Measurements from ENCODE around the gene RAPGEF4.

The RAPGEF4 gene

DNA sequence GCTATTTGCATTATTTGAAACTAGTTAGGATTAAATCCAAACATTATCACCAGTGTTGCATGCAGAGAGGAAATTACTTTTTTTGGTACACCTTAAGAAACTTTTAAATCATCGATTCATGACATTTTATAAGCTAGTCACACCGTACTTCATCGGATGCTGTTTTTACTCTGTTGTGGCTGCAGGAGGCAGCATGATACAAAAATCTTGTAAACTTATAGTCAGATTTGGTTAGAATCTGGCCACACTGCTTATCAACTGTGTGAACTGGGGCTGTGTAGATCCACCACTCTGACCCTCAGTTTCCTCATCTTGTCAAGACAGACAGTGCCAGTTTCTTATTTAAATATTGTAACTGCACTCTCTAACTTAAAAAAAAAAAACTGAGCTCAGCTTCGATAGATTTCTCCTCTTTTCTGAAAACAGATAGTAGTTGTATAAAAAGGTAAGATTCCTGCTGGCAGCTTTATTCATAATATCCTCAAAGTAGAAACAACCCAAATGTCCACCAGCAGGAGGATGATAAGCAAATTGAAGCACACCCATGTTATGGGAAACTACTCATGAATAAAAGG lies 77.8 kb downstream of the RAPGEF4 start:
- TF ChIP-seq, protein P1, sequence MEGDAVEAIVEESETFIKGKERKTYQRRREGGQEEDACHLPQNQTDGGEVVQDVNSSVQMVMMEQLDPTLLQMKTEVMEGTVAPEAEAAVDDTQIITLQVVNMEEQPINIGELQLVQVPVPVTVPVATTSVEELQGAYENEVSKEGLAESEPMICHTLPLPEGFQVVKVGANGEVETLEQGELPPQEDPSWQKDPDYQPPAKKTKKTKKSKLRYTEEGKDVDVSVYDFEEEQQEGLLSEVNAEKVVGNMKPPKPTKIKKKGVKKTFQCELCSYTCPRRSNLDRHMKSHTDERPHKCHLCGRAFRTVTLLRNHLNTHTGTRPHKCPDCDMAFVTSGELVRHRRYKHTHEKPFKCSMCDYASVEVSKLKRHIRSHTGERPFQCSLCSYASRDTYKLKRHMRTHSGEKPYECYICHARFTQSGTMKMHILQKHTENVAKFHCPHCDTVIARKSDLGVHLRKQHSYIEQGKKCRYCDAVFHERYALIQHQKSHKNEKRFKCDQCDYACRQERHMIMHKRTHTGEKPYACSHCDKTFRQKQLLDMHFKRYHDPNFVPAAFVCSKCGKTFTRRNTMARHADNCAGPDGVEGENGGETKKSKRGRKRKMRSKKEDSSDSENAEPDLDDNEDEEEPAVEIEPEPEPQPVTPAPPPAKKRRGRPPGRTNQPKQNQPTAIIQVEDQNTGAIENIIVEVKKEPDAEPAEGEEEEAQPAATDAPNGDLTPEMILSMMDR (conservative IDR thresholded peaks at IDR 0.05; ENCODE audit: low read depth, low read length), result no peak
- no peaks in the 10 kb centered on the region for H3K79me2 ChIP-seq (ENCODE audit: insufficient read depth, low read depth)
- H3K4me1 ChIP-seq (ENCODE audit: low read depth, poor library complexity, severe bottlenecking), result peaks cover 8% of the 10 kb centered on the region
- no peaks in the 10 kb centered on the region for H3K36me3 ChIP-seq (ENCODE audit: insufficient read depth)
- no peaks in the 10 kb centered on the region for H4K20me1 ChIP-seq (ENCODE audit: insufficient read depth)
- no peaks in the 10 kb centered on the region for H3K27me3 ChIP-seq (ENCODE audit: insufficient read depth, low read depth)
- H3K4me3 ChIP-seq (IDR thresholded peaks at IDR 0.05; ENCODE audit: insufficient read depth, low read depth, low read length), result no peak overlapping the region
- no peak overlapping the region for H3K27ac ChIP-seq
- H3K9ac ChIP-seq, result no peak overlapping the region
- no peak overlapping the region for H3K4me2 ChIP-seq
- no peak overlapping the region for H2AFZ ChIP-seq (ENCODE audit: low read depth)

- TF ChIP-seq, protein P1 (conservative IDR thresholded peaks at IDR 0.05; ENCODE audit: low read depth, low read length), result no peak
- H2AFZ ChIP-seq (ENCODE audit: low read depth), result no peak overlapping the region
- H3K4me2 ChIP-seq, result no peak overlapping the region
- H3K27me3 ChIP-seq (ENCODE audit: insufficient read depth, low read depth), result no peaks in the 10 kb centered on the region
- no peaks in the 10 kb centered on the region for H3K79me2 ChIP-seq (ENCODE audit: insufficient read depth, low read depth)
- H3K4me3 ChIP-seq (IDR thresholded peaks at IDR 0.05; ENCODE audit: insufficient read depth, low read depth, low read length), result no peak overlapping the region
- no peaks in the 10 kb centered on the region for H4K20me1 ChIP-seq (ENCODE audit: insufficient read depth)
- no peaks in the 10 kb centered on the region for H3K4me1 ChIP-seq (ENCODE audit: low read depth, poor library complexity, severe bottlenecking)
- no peak overlapping the region for H3K9ac ChIP-seq
- H3K27ac ChIP-seq, result no peak overlapping the region
- no peaks in the 10 kb centered on the region for H3K36me3 ChIP-seq (ENCODE audit: insufficient read depth)
Observed at GRCh38 chr2:172817411-172817810, 81.8 kb downstream of the RAPGEF4 start.

GRCh38 chr2:172819943-172820342 lies 84.3 kb downstream of the RAPGEF4 start:
- Histone ChIP-seq H3K36me3 (ENCODE audit: insufficient read depth) (no peaks in the 10 kb centered on the region), H3K4me3 (IDR thresholded peaks at IDR 0.05; ENCODE audit: insufficient read depth, low read depth, low read length) (no peak overlapping the region), H3K4me1 (ENCODE audit: low read depth, poor library complexity, severe bottlenecking) (no peaks in the 10 kb centered on the region), H4K20me1 (ENCODE audit: insufficient read depth) (no peaks in the 10 kb centered on the region), H3K9ac (no peak overlapping the region), H3K4me2 (no peak overlapping the region), H2AFZ (ENCODE audit: low read depth) (no peak overlapping the region), H3K27ac (no peak overlapping the region), H3K27me3 (ENCODE audit: insufficient read depth, low read depth) (no peaks in the 10 kb centered on the region), H3K79me2 (ENCODE audit: insufficient read depth, low read depth) (no peaks in the 10 kb centered on the region)
- TF ChIP-seq, protein P1 (conservative IDR thresholded peaks at IDR 0.05; ENCODE audit: low read depth, low read length), result no peak

- Histone ChIP-seq H4K20me1 (ENCODE audit: insufficient read depth) (no peaks in the 10 kb centered on the region), H3K4me3 (IDR thresholded peaks at IDR 0.05; ENCODE audit: insufficient read depth, low read depth, low read length) (no peak overlapping the region), H3K27me3 (ENCODE audit: insufficient read depth, low read depth) (no peaks in the 10 kb centered on the region), H3K36me3 (ENCODE audit: insufficient read depth) (no peaks in the 10 kb centered on the region), H3K4me2 (no peak overlapping the region), H3K27ac (no peak overlapping the region), H3K9ac (no peak overlapping the region), H2AFZ (ENCODE audit: low read depth) (no peak overlapping the region), H3K4me1 (ENCODE audit: low read depth, poor library complexity, severe bottlenecking) (no peaks in the 10 kb centered on the region), H3K79me2 (ENCODE audit: insufficient read depth, low read depth) (no peaks in the 10 kb centered on the region)
- TF ChIP-seq, protein P1 (conservative IDR thresholded peaks at IDR 0.05; ENCODE audit: low read depth, low read length), result no peak
Observed at GRCh38 chr2:172821370-172822338, 86.0 kb downstream of the RAPGEF4 start.

Data from KMS-11 (cell line).